ENCODE results near the gene NCKAP5L.

GRCh38 chr12:49868952-49869815 is 41.0 kb upstream of the NCKAP5L start:
- peak in 1 of 2 donors; percentile 62 for TF ChIP-seq POLR2AphosphoS5 (IDR thresholded peaks at IDR 0.05)
- TF ChIP-seq, protein P1, sequence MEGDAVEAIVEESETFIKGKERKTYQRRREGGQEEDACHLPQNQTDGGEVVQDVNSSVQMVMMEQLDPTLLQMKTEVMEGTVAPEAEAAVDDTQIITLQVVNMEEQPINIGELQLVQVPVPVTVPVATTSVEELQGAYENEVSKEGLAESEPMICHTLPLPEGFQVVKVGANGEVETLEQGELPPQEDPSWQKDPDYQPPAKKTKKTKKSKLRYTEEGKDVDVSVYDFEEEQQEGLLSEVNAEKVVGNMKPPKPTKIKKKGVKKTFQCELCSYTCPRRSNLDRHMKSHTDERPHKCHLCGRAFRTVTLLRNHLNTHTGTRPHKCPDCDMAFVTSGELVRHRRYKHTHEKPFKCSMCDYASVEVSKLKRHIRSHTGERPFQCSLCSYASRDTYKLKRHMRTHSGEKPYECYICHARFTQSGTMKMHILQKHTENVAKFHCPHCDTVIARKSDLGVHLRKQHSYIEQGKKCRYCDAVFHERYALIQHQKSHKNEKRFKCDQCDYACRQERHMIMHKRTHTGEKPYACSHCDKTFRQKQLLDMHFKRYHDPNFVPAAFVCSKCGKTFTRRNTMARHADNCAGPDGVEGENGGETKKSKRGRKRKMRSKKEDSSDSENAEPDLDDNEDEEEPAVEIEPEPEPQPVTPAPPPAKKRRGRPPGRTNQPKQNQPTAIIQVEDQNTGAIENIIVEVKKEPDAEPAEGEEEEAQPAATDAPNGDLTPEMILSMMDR (IDR thresholded peaks at IDR 0.05), result no peak
- no peak for TF ChIP-seq POLR2A (IDR thresholded peaks at IDR 0.05)
